Endothelial cell (in vitro differentiated cells): ENCODE measurements around the gene CERT1. TPM values are rescaled to one million over a fixed set of nuclear protein-coding genes. Genes with fewer than 3 reads are reported as not detected.
"Not testable (repeated sequence)": the region's sequence is repeated elsewhere in the genome, so short reads cannot be mapped to it uniquely, and the experiment has no call there.

Experiments used
- DNase-seq: peaks from one replicate; pipeline ENCODE4 v3.0.0; 2021; ENCODE audit warnings: low spot score
- H3K27ac Mint-ChIP-seq: one replicate; pipeline ENCODE4 v1.8.0; 2021; ENCODE audit warnings: mixed read lengths, inconsistent platforms; ENCODE audit not compliant: unreplicated experiment
- H3K27me3 Mint-ChIP-seq: one replicate; pipeline ENCODE4 v1.8.0; 2021; ENCODE audit warnings: mild to moderate bottlenecking, moderate library complexity, mixed read lengths, inconsistent platforms; ENCODE audit not compliant: unreplicated experiment
- H3K36me3 Mint-ChIP-seq: one replicate; pipeline ENCODE4 v1.8.0; 2021; ENCODE audit warnings: mild to moderate bottlenecking, low read depth, mixed read lengths, inconsistent platforms; ENCODE audit not compliant: unreplicated experiment
- H3K4me1 Mint-ChIP-seq: one replicate; pipeline ENCODE4 v1.8.0; 2021; ENCODE audit warnings: mild to moderate bottlenecking, mixed read lengths, inconsistent platforms; ENCODE audit not compliant: unreplicated experiment
- H3K4me3 Mint-ChIP-seq: one replicate; pipeline ENCODE4 v1.8.0; 2021; ENCODE audit warnings: mild to moderate bottlenecking, mixed read lengths, inconsistent platforms; ENCODE audit not compliant: unreplicated experiment
- H3K9me3 Mint-ChIP-seq: one replicate; pipeline ENCODE4 v1.8.0; 2021; ENCODE audit warnings: mixed read lengths, inconsistent platforms; ENCODE audit not compliant: unreplicated experiment
- long read RNA-seq: library from polyadenylated mRNA; unstranded; transcript quantifications from one replicate; pipeline ENCODE4 v2.0.0, GENCODE V29; 2020; ENCODE audit not compliant: unreplicated experiment
- total RNA-seq: library from RNA; stranded (reverse); fragmentation: NEBNext Ultra II Directional; extraction: Animal tissue kit (Norgen Biotek cat#: 25700); gene quantifications from one replicate; pipeline ENCODE4 v1.2.1, GENCODE V29; 2021; ENCODE audit not compliant: unreplicated experiment
- TF ChIP-seq, protein P1 (sequence below): fragments of 200-600 bp; sonication (generic); IDR thresholded peaks from one replicate; pipeline ENCODE4 v1.5.0; 2021; ENCODE audit warnings: antibody characterized with exemption; ENCODE audit not compliant: unreplicated experiment

CERT1 gene, protein sequence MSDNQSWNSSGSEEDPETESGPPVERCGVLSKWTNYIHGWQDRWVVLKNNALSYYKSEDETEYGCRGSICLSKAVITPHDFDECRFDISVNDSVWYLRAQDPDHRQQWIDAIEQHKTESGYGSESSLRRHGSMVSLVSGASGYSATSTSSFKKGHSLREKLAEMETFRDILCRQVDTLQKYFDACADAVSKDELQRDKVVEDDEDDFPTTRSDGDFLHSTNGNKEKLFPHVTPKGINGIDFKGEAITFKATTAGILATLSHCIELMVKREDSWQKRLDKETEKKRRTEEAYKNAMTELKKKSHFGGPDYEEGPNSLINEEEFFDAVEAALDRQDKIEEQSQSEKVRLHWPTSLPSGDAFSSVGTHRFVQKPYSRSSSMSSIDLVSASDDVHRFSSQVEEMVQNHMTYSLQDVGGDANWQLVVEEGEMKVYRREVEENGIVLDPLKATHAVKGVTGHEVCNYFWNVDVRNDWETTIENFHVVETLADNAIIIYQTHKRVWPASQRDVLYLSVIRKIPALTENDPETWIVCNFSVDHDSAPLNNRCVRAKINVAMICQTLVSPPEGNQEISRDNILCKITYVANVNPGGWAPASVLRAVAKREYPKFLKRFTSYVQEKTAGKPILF
- 46.8 TPM for total RNA-seq
- long read RNA-seq, partial matches to known transcripts, result 2 of 9 reads
- long read RNA-seq, other reads (novel, unspliced or antisense), result 3 of 9 reads

DNA sequence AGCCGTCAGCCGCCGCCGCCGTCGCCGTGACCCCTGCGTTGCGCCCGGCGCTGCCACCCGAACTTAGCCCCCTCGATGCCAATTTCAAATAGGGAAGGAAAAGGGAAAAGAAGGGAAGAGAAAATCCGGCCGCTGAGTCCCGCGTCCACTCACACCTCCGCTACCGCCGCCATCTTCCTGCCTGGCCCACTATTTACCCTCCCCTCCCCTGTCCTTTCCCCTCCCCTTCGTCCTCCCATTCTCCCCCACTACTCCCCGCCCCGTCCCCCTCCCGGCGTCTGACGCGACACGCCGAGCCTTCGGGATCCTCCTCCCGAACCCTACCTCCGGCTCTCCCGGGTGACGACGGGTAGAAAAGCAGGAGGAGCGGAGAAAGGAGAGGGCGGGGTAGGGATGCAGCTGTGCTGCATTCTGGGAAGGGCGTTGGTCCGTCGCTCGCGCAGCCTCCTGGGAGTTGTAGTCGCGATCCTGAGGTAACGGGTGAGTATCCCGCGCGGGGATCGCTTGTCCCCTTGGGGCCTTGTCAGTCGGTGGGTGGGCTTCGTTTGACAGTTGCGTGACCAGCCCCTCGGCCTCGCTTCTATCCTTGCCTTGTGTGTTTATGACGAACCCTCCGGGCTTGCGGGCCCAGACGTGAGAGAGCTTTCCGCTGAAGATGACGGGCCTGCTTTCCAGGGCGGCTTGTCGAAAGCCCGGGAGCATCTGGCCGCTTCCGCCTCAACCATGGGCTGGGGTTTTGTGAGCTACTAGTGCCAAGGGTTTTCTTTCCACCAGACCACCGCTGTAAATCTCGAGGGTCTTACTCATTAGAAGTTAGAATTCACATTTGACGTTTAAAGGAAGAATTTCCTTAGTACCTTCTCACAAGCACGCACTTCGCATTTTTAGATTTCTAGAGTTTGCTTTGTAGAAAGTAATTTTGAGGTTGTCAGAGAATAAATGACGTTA lies at the start of gene CERT1, which contains the start of gene POLK:
CERT1 (minus strand) TSS at position 195 of the 948 bp plus-strand sequence. CDS start 422 bp downstream, outside the sequence.
POLK (plus strand) TSS at position 457 of the 948 bp plus-strand sequence.
- Mint-ChIP-seq H3K9me3 (no peaks in the 10 kb centered on the region), H3K4me3 (peak within 1 kb of the TSS; percentile 97)

DNA sequence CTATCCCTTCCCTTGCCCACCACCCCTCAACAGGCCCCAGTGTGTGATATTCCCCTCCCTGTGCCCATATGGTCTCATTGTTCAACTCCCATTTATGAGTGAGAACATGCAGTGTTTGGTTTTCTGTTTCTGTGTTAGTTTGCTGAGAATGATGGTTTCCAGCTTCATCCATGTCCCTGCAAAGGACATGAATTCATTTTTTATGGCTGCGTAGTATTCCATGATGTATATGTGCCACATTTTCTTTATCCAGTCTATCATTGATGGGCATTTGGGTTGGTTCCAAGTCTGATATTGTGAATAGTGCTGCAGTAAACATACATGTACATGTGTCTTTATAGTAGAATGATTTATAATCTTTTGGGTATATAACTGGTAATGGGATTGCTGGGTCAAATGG lies 49.2 kb upstream of the CERT1 start:
- peaks cover 46% of the 10 kb centered on the region for H3K36me3 Mint-ChIP-seq
- H3K27me3 Mint-ChIP-seq, DNase-seq, H3K27ac Mint-ChIP-seq: not testable (repeated sequence)
- H3K4me3 Mint-ChIP-seq, result peak overlapping the region; percentile 60
- peaks cover 14% of the 10 kb centered on the region for H3K4me1 Mint-ChIP-seq
- peaks cover 13% of the 10 kb centered on the region for H3K9me3 Mint-ChIP-seq

More for the DNA sequence above, at the start of gene CERT1, which contains the start of gene POLK:
- Mint-ChIP-seq H3K4me1 (peaks cover 18% of the 10 kb centered on the region), H3K27me3 (peaks cover 8% of the 10 kb centered on the region), H3K36me3 (peaks cover 8% of the 10 kb centered on the region), H3K27ac (peak within 1 kb of the TSS; percentile 96)
- DNase-seq, result peak; percentile 96
- TF ChIP-seq, protein P1, sequence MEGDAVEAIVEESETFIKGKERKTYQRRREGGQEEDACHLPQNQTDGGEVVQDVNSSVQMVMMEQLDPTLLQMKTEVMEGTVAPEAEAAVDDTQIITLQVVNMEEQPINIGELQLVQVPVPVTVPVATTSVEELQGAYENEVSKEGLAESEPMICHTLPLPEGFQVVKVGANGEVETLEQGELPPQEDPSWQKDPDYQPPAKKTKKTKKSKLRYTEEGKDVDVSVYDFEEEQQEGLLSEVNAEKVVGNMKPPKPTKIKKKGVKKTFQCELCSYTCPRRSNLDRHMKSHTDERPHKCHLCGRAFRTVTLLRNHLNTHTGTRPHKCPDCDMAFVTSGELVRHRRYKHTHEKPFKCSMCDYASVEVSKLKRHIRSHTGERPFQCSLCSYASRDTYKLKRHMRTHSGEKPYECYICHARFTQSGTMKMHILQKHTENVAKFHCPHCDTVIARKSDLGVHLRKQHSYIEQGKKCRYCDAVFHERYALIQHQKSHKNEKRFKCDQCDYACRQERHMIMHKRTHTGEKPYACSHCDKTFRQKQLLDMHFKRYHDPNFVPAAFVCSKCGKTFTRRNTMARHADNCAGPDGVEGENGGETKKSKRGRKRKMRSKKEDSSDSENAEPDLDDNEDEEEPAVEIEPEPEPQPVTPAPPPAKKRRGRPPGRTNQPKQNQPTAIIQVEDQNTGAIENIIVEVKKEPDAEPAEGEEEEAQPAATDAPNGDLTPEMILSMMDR, result no peak

DNA sequence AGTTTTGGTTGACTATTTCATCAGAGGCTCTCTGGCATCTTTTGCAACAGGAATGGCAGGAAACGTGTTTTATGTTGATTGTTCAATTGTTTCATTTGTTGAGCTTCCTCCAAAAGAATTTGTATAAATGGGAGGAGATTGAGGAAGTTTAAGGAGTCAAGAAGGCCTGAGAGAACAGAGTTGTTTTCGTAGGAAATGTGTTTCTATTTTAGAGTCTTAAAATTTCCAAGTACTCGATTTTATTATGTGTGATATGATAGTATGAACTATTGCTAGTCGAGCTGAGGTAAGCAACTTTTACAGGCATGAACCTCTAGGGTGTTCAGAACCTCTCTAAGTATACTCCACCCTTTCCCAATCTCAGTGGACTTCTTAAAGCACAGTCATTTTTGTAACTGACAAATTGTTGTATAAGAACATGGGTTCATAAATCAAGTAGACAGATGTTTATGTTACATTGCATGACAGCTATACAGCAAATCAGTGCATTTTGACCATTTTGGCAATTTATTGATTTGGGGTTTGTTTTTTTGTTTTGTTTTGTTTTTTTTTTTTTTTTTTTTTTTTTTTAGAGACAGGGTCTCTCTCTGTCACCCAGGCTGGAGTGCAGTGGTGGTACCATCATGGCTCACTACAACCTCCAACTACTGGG lies 47.7 kb upstream of the CERT1 start:
- H3K27me3 Mint-ChIP-seq, result peaks cover 5% of the 10 kb centered on the region
- H3K4me1 Mint-ChIP-seq, result peaks cover 11% of the 10 kb centered on the region
- peaks cover 34% of the 10 kb centered on the region for H3K36me3 Mint-ChIP-seq
- peak overlapping the region; percentile 84 for H3K27ac Mint-ChIP-seq
- peaks cover 5% of the 10 kb centered on the region for H3K9me3 Mint-ChIP-seq
- H3K4me3 Mint-ChIP-seq, result no peak overlapping the region
- no peak for DNase-seq
- TF ChIP-seq, protein P1, result no peak

DNA sequence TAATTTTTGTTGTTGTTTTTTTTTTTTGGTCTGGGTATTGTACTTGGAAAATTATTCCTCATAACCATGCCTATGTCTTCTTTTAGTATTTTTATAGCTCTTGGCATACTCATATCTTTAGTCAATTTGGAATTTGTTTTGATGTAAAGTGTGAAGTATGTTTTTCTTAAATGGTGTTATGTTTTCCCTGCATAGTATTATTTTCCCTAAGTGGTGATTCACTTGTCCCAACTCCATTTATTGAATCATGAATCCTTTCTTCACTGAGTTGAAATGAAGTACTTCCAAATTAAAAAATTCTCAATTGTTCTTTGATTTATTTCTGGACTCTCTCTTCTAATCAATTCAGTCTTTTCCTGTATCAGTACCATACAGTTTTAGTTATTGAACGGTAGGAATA lies 46.8 kb upstream of the CERT1 start:
- Mint-ChIP-seq H3K4me1 (peaks cover 11% of the 10 kb centered on the region), H3K27ac (peak overlapping the region; percentile 32), H3K9me3 (no peaks in the 10 kb centered on the region), H3K27me3 (peaks cover 5% of the 10 kb centered on the region), H3K36me3 (peaks cover 25% of the 10 kb centered on the region), H3K4me3 (no peak overlapping the region)
- TF ChIP-seq, protein P1, result no peak
- DNase-seq, result no peak

DNA sequence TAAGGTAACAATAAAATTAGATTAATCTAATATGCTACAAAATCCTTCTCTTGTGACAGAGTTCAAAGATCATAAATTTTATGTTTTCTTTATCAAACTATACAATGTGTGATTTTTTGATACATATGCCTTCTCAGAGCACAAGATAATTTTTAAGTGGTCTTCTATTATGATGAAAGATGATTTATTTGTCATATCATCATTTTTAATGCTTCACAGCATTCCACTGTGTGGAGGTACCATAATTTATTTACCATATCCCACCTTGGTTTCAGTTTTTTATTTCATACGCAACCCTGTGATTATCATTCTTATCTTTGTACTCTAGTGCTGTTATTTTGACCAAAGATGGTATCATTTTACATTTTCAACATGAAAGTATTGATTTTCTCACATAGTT lies 41.9 kb upstream of the CERT1 start:
- H3K4me1 Mint-ChIP-seq, result peaks cover 7% of the 10 kb centered on the region
- no peaks in the 10 kb centered on the region for H3K9me3 Mint-ChIP-seq
- H3K27me3 Mint-ChIP-seq, result peaks cover 5% of the 10 kb centered on the region
- TF ChIP-seq, protein P1, result no peak
- no peak for DNase-seq
- H3K27ac Mint-ChIP-seq, result no peak overlapping the region
- H3K36me3 Mint-ChIP-seq, result peaks cover 4% of the 10 kb centered on the region
- H3K4me3 Mint-ChIP-seq, result no peak overlapping the region
